GM12878 (cell line): ENCODE data around the gene COL1A1. TPM values are rescaled to one million over a fixed set of nuclear protein-coding genes. Genes with fewer than 3 reads are reported as not detected.

Experiments
- ATAC-seq: fragments of 200-7000 bp; cut with Tn5 transposase; 3 replicates; pipeline ENCODE4 v1.9.1; 2020; ENCODE audit warnings: mild to moderate bottlenecking, moderate library complexity
- BruUV-seq: library from RNA; stranded (reverse); fragments of 400-500 nt; replicated peaks from 2 replicates; lab custom pipeline; 2021; lab: Mats Ljungman, UMichigan
- CTCF ChIA-PET: fragments of 300-600 bp; sonication (Branson Sonifier 250); formaldehyde crosslinking; extraction: SDS; loops from one replicate; lab custom pipeline; 2021; ENCODE audit warnings: inconsistent platforms; lab: Yijun Ruan, JAX
- POLR2A ChIA-PET: fragments of 350-600 bp; formaldehyde crosslinking; extraction: SDS; loops from one replicate; lab custom pipeline; 2021; ENCODE audit warnings: inconsistent platforms; lab: Charles Lee
- RAD21 ChIA-PET: fragments of 300-600 bp; sonication (Branson Sonifier 250); formaldehyde crosslinking; loops from one replicate; lab custom pipeline; 2023; ENCODE audit warnings: antibody characterized with exemption; ENCODE audit not compliant: unreplicated experiment; lab: Charles Lee
- SMC1A ChIA-PET: fragments of 300-600 bp; sonication (Branson Sonifier 250); formaldehyde crosslinking; loops from one replicate; lab custom pipeline; 2023; ENCODE audit not compliant: unreplicated experiment, uncharacterized antibody; lab: Charles Lee
- DNase-seq: peaks from one replicate; pipeline ENCODE4 v3.0.0-alpha.2; 2011; ENCODE audit warnings: low read depth, low spot score
- FAIRE-seq: peaks from 3 replicates; lab custom pipeline; 2011; peaks lifted over from hg19 to GRCh38; lab: Jason Lieb, UNC
- H2AFZ ChIP-seq: 2 replicates; pipeline ENCODE4 v1.6.0; 2011; ENCODE audit warnings: low read depth, low read length, control low read depth; ENCODE audit not compliant: control insufficient read depth
- H3K27ac ChIP-seq: 2 replicates; pipeline ENCODE4 v1.5.1; 2011; ENCODE audit warnings: control low read depth; ENCODE audit not compliant: control insufficient read depth, insufficient read depth
- H3K27me3 ChIP-seq, 2 experiments: replicated peaks in 1 of 2; 2 replicates each; pipeline versions ENCODE4 v1.6.0 to v1.6.1; 2011; ENCODE audit warnings: low read length in 1 of 2; ENCODE audit not compliant: control insufficient read depth in 2 of 2, insufficient read depth in 2 of 2
- H3K36me3 ChIP-seq, 2 experiments: 2 replicates each; pipeline ENCODE4 v1.5.1; 2011; ENCODE audit warnings: low read length in 1 of 2; ENCODE audit not compliant: control insufficient read depth in 2 of 2, insufficient read depth in 2 of 2
- H3K4me1 ChIP-seq: 2 replicates; pipeline ENCODE4 v1.6.1; 2011; ENCODE audit warnings: mild to moderate bottlenecking, low read length, moderate library complexity, mixed read lengths; ENCODE audit not compliant: control insufficient read depth, insufficient read depth
- H3K4me2 ChIP-seq: 2 replicates; pipeline ENCODE4 v1.6.0; 2011; ENCODE audit warnings: control low read depth; ENCODE audit not compliant: control insufficient read depth, insufficient read depth
- H3K4me3 ChIP-seq: fragments of 200-600 bp; sonication (generic); 2 replicates; pipeline ENCODE4 v1.5.1; 2016
- H3K79me2 ChIP-seq: 2 replicates; pipeline ENCODE4 v1.6.0; 2011; ENCODE audit warnings: low read length; ENCODE audit not compliant: control insufficient read depth, insufficient read depth
- H3K9ac ChIP-seq: 2 replicates; pipeline ENCODE4 v1.8.0; 2011; ENCODE audit warnings: low read length, control low read depth, mixed read lengths; ENCODE audit not compliant: control insufficient read depth, insufficient read depth
- H3K9me3 ChIP-seq: replicated peaks from 3 replicates; pipeline ENCODE4 v1.5.1; 2011; ENCODE audit warnings: mild to moderate bottlenecking, low read length; ENCODE audit not compliant: control insufficient read depth, insufficient read depth
- H4K20me1 ChIP-seq: 2 replicates; pipeline ENCODE4 v1.6.0; 2011; ENCODE audit not compliant: control insufficient read depth, insufficient read depth
- ATF2 ChIP-seq: IDR thresholded peaks from 2 replicates; pipeline ENCODE4 v1.6.1; 2012; ENCODE audit warnings: low read length, inconsistent platforms
- BCL11A ChIP-seq: IDR thresholded peaks from 2 replicates; pipeline ENCODE4 v1.6.1; 2011; ENCODE audit warnings: low read depth, low read length
- CHD1 ChIP-seq: IDR thresholded peaks from 2 replicates; pipeline ENCODE4 v1.6.1; 2012; ENCODE audit warnings: low read depth, low read length, improper control_type of control experiment
- CTCF ChIP-seq, 3 experiments: IDR thresholded peaks in 2 of 3; conservative IDR thresholded peaks in 1 of 3; 2 replicates each; pipeline ENCODE4 v1.5.1; 2011; ENCODE audit warnings: low read depth in 3 of 3, low read length in 3 of 3, mild to moderate bottlenecking in 3 of 3, control low read depth in 2 of 3, moderate library complexity in 2 of 3, inconsistent platforms in 1 of 3, mixed read lengths in 1 of 3; ENCODE audit not compliant: control insufficient read depth in 2 of 3, insufficient read depth in 1 of 3; ENCODE audit errors: extremely low read depth in 1 of 3
- IKZF1 ChIP-seq: fragments of 450-650 bp; conservative IDR thresholded peaks from 2 replicates; pipeline ENCODE4 v1.6.1; 2017; ENCODE audit warnings: antibody characterized with exemption, mild to moderate bottlenecking
- PBX3 ChIP-seq: IDR thresholded peaks from 2 replicates; pipeline ENCODE4 v1.6.1; 2011; ENCODE audit warnings: mild to moderate bottlenecking, low read depth, low read length, moderate library complexity; ENCODE audit not compliant: insufficient replicate concordance
- ZBTB33 ChIP-seq: fragments of 450-650 bp; IDR thresholded peaks from 2 replicates; pipeline ENCODE4 v1.6.1; 2017; ENCODE audit warnings: mild to moderate bottlenecking
- ZBTB4 ChIP-seq: fragments of 450-650 bp; formaldehyde crosslinking; IDR thresholded peaks from 2 replicates; pipeline ENCODE4 v1.4.0; 2022; ENCODE audit warnings: mild to moderate bottlenecking, moderate library complexity
- ZNF217 ChIP-seq: fragments of 450-650 bp; IDR thresholded peaks from 2 replicates; pipeline ENCODE4 v1.6.1; 2017; ENCODE audit warnings: antibody characterized with exemption, mild to moderate bottlenecking
- WGBS: methylation state at CpG from one replicate; pipeline ENCODE4 v1.1.6; 2016; ENCODE audit warnings: low lambda C conversion rate; ENCODE audit not compliant: insufficient replicate concordance, insufficient coverage; ENCODE audit errors: missing lambda C conversion rate; 5-methylcytosine and 5-hydroxymethylcytosine counted together
- in situ Hi-C: fragments of 300-500 bp; cut with MboI; formaldehyde crosslinking; loops from 9 replicates; pipeline ENCODE4 v1.14.3; 2018; ENCODE audit warnings: mixed read lengths
- intact Hi-C: fragments of 100-400 bp; cut with micrococcal nuclease; formaldehyde crosslinking; loops from one replicate; pipeline ENCODE4 v1.14.2; 2022; ENCODE audit not compliant: unreplicated experiment
- polyA plus RNA-seq, 11 experiments: library from polyadenylated mRNA; depleted of rRNA in 4 of 11; unstranded in 6 of 11; stranded (reverse) in 5 of 11; fragments of >200 nt; fragmentation: Nextera tagmentation in 4 of 11; fragmentation: Illumina TruSeq in 1 of 11; extraction: Ambion mirVana in 4 of 11; extraction: Trizol in 1 of 11; gene quantifications; 1 replicate in 1 of 11; 2 replicates in 10 of 11; pipeline versions ENCODE4 v1.2.1 to v1.2.3, GENCODE V29; 2011 to 2016; ENCODE audit warnings: inconsistent platforms in 2 of 11, missing spikeins in 2 of 11, low read depth in 1 of 11
- total RNA-seq, 4 experiments: library from RNA; depleted of rRNA in 3 of 4; stranded (reverse); fragments of >200 nt in 3 of 4; fragmentation: Illumina TruSeq in 1 of 4; extraction: Trizol in 1 of 4; gene quantifications; 2 replicates each; pipeline versions ENCODE4 v1.2.1 to v1.2.3, GENCODE V29; 2013 to 2021

The COL1A1 gene
- total and polyA plus RNA-seq, 10 of the 15 experiments (the other 5 are each of a cell fraction or from before 2014, with no cell fraction given), result 0.18 to 7.7 (median 2.3) TPM

- no peaks in the 10 kb centered on the region for H3K27me3 ChIP-seq
- peak; percentile 23 for FAIRE-seq
- H3K4me1 ChIP-seq, result peaks cover 15% of the 10 kb centered on the region
- in situ Hi-C loops, result no loop called here
- no peak overlapping the region for H3K27ac ChIP-seq
- DNase-seq, result no peak
- TF ChIP-seq PBX3 (no peak), BCL11A (no peak), CHD1 (no peak), ZBTB33 (no peak), ATF2 (no peak), ZNF217 (no peak), IKZF1 (no peak), CTCF (IDR thresholded peaks at IDR 0.05 in 2 of 3, conservative IDR thresholded peaks at IDR 0.05 in 1 of 3; ENCODE audit: control insufficient read depth in 2 of 3, extremely low read depth in 1 of 3, insufficient read depth in 1 of 3, low read depth in 3 of 3, low read length in 3 of 3) (no peak), ZBTB4 (CRISPR knock-in tag) (no peak)
- no peaks in the 10 kb centered on the region for H3K9me3 ChIP-seq
- ATAC-seq, result no peak; the same call in 2 of the 3 replicates
- H3K36me3 ChIP-seq, result no peaks in the 10 kb centered on the region
- no TSS peak for BruUV-seq
- ChIA-PET RAD21 (interaction anchor here (0.6 to 4.5 kb wide), 36 partner anchors 8 to 261 kb away, joined by 3 to 176 read pairs (median 5); partner anchors contain the start of genes COL1A1, LRRC59, PDK2 and TMEM92), SMC1A (interaction anchor here (0.6 to 4.2 kb wide), 38 partner anchors 9 to 221 kb away, joined by 3 to 177 read pairs (median 4); partner anchors contain the start of gene COL1A1), POLR2A (interaction anchor here (1.2 to 2.8 kb wide), 5 partner anchors 8 to 43 kb away, joined by 6 to 28 read pairs (median 7); no protein-coding TSS in a partner anchor), CTCF (interaction anchor here (0.5 to 17.0 kb wide), 55 partner anchors 8 to 339 kb away, joined by 3 to 514 read pairs (median 5); partner anchors contain the start of genes COL1A1, PDK2, TMEM92 and XYLT2)
- H3K9ac ChIP-seq, result no peak overlapping the region
- intact Hi-C loops, result loop anchor here (1.0 kb wide), 2 partner anchors 28 to 127 kb away; no protein-coding TSS in a partner anchor
- 58% methylated on average over 9 of the region's 9 CpGs for WGBS
- H2AFZ ChIP-seq, result no peak overlapping the region
- no peaks in the 10 kb centered on the region for H3K79me2 ChIP-seq
- no peak overlapping the region for H3K4me2 ChIP-seq
- no peak overlapping the region for H3K4me3 ChIP-seq
- H4K20me1 ChIP-seq, result no peaks in the 10 kb centered on the region
These were observed 31.5 kb downstream of the COL1A1 start for GRCh38 chr17:50169881-50170459.
